ENCODE data around the gene SVOP.

Gene SVOP

GRCh38 chr12:108948367-108948766 is 72.5 kb downstream of the SVOP start:
- Histone ChIP-seq H3K27ac (ENCODE audit: low read length) (no peak overlapping the region), H3K4me3 (ENCODE audit: low read depth in 1 of 2, low read length in 2 of 2) (no peak overlapping the region), H2AFZ (ENCODE audit: low read depth, low read length) (no peak overlapping the region), H3K36me3 (ENCODE audit: insufficient read depth, low read length) (no peaks in the 10 kb centered on the region), H3K4me1 (ENCODE audit: insufficient read depth, low read length) (no peaks in the 10 kb centered on the region), H3K4me2 (ENCODE audit: insufficient read depth, low read length) (no peak overlapping the region), H3K27me3 (ENCODE audit: insufficient read depth, low read length, poor library complexity) (no peaks in the 10 kb centered on the region), H4K20me1 (ENCODE audit: insufficient read depth, low read length) (no peaks in the 10 kb centered on the region), H3K9me3 (ENCODE audit: insufficient read depth, low read length, severe bottlenecking) (peaks cover 3% of the 10 kb centered on the region), H3K9ac (ENCODE audit: low read depth, low read length) (no peak overlapping the region), H3K79me2 (ENCODE audit: insufficient read depth, low read length) (no peaks in the 10 kb centered on the region)
- no peak for ATAC-seq (ENCODE audit: insufficient read depth, low read depth)
- no peak for DNase-seq
- no peak for TF ChIP-seq CTCF (IDR thresholded peaks at IDR 0.05; ENCODE audit: borderline replicate concordance, extremely low read depth, low read length, poor library complexity, severe bottlenecking)
- TF ChIP-seq EZH2 (IDR thresholded peaks at IDR 0.05; ENCODE audit: borderline replicate concordance, low read depth, low read length, severe bottlenecking): no peak

- DNase-seq (no peak), ATAC-seq (ENCODE audit: insufficient read depth, low read depth) (no peak)
- H3K79me2 ChIP-seq (ENCODE audit: insufficient read depth, low read length): no peaks in the 10 kb centered on the region
- H3K9ac ChIP-seq (ENCODE audit: low read depth, low read length): no peak overlapping the region
- no peak overlapping the region for H3K27ac ChIP-seq (ENCODE audit: low read length)
- TF ChIP-seq CTCF (IDR thresholded peaks at IDR 0.05; ENCODE audit: borderline replicate concordance, extremely low read depth, low read length, poor library complexity, severe bottlenecking): no peak
- TF ChIP-seq EZH2 (IDR thresholded peaks at IDR 0.05; ENCODE audit: borderline replicate concordance, low read depth, low read length, severe bottlenecking): no peak
- no peaks in the 10 kb centered on the region for H3K4me1 ChIP-seq (ENCODE audit: insufficient read depth, low read length)
- no peaks in the 10 kb centered on the region for H3K36me3 ChIP-seq (ENCODE audit: insufficient read depth, low read length)
- no peaks in the 10 kb centered on the region for H3K27me3 ChIP-seq (ENCODE audit: insufficient read depth, low read length, poor library complexity)
- peaks cover 3% of the 10 kb centered on the region for H3K9me3 ChIP-seq (ENCODE audit: insufficient read depth, low read length, severe bottlenecking)
- no peaks in the 10 kb centered on the region for H4K20me1 ChIP-seq (ENCODE audit: insufficient read depth, low read length)
- no peak overlapping the region for H3K4me3 ChIP-seq (ENCODE audit: low read depth in 1 of 2, low read length in 2 of 2)
- H2AFZ ChIP-seq (ENCODE audit: low read depth, low read length): no peak overlapping the region
- no peak overlapping the region for H3K4me2 ChIP-seq (ENCODE audit: insufficient read depth, low read length)
Observed at GRCh38 chr12:108947097-108947496, 73.8 kb downstream of the SVOP start.

- Histone ChIP-seq H3K4me2 (ENCODE audit: insufficient read depth, low read length) (no peak overlapping the region), H3K9ac (ENCODE audit: low read depth, low read length) (no peak overlapping the region), H3K9me3 (ENCODE audit: insufficient read depth, low read length, severe bottlenecking) (no peaks in the 10 kb centered on the region), H2AFZ (ENCODE audit: low read depth, low read length) (no peak overlapping the region), H3K79me2 (ENCODE audit: insufficient read depth, low read length) (no peaks in the 10 kb centered on the region), H3K27me3 (ENCODE audit: insufficient read depth, low read length, poor library complexity) (peaks cover 5% of the 10 kb centered on the region), H3K4me3 (ENCODE audit: low read depth in 1 of 2, low read length in 2 of 2) (no peak overlapping the region), H3K27ac (ENCODE audit: low read length) (no peak overlapping the region), H3K4me1 (ENCODE audit: insufficient read depth, low read length) (no peaks in the 10 kb centered on the region), H4K20me1 (ENCODE audit: insufficient read depth, low read length) (no peaks in the 10 kb centered on the region), H3K36me3 (ENCODE audit: insufficient read depth, low read length) (no peaks in the 10 kb centered on the region)
- TF ChIP-seq EZH2 (IDR thresholded peaks at IDR 0.05; ENCODE audit: borderline replicate concordance, low read depth, low read length, severe bottlenecking) (no peak), CTCF (IDR thresholded peaks at IDR 0.05; ENCODE audit: borderline replicate concordance, extremely low read depth, low read length, poor library complexity, severe bottlenecking) (no peak)
- DNase-seq (no peak), ATAC-seq (ENCODE audit: insufficient read depth, low read depth) (no peak)
Observed at GRCh38 chr12:108940138-108940537, 80.7 kb downstream of the SVOP start.

- H3K36me3 ChIP-seq (ENCODE audit: insufficient read depth, low read length): no peaks in the 10 kb centered on the region
- H3K4me2 ChIP-seq (ENCODE audit: insufficient read depth, low read length): no peak overlapping the region
- H3K79me2 ChIP-seq (ENCODE audit: insufficient read depth, low read length): no peaks in the 10 kb centered on the region
- DNase-seq (peak; percentile 12), ATAC-seq (ENCODE audit: insufficient read depth, low read depth) (peak; percentile 72; the same call in 1 of the 3 replicates)
- TF ChIP-seq CTCF (IDR thresholded peaks at IDR 0.05; ENCODE audit: borderline replicate concordance, extremely low read depth, low read length, poor library complexity, severe bottlenecking) (no peak), EZH2 (IDR thresholded peaks at IDR 0.05; ENCODE audit: borderline replicate concordance, low read depth, low read length, severe bottlenecking) (no peak)
- peaks cover 5% of the 10 kb centered on the region for H3K27me3 ChIP-seq (ENCODE audit: insufficient read depth, low read length, poor library complexity)
- no peak overlapping the region for H3K9ac ChIP-seq (ENCODE audit: low read depth, low read length)
- H2AFZ ChIP-seq (ENCODE audit: low read depth, low read length): no peak overlapping the region
- H3K9me3 ChIP-seq (ENCODE audit: insufficient read depth, low read length, severe bottlenecking): no peaks in the 10 kb centered on the region
- no peak overlapping the region for H3K27ac ChIP-seq (ENCODE audit: low read length)
- no peaks in the 10 kb centered on the region for H4K20me1 ChIP-seq (ENCODE audit: insufficient read depth, low read length)
- no peaks in the 10 kb centered on the region for H3K4me1 ChIP-seq (ENCODE audit: insufficient read depth, low read length)
- H3K4me3 ChIP-seq (ENCODE audit: low read depth in 1 of 2, low read length in 2 of 2): no peak overlapping the region
Observed at GRCh38 chr12:108939594-108939993, 81.3 kb downstream of the SVOP start.

Measured in DND-41 (cell line).